Peyer's patch (tissue), 4 donors: ENCODE data around the gene CUL2. TPM values are rescaled to one million over a fixed set of nuclear protein-coding genes. Genes with fewer than 3 reads are reported as not detected.
"Not testable (repeated sequence)": the region's sequence is repeated elsewhere in the genome, so short reads cannot be mapped to it uniquely, and the experiment has no call there.

Source experiments
- DNase-seq, 3 donors: peaks; one replicate each; pipeline ENCODE4 v3.0.0-alpha.2; 2017 to 2019
- H3K27ac ChIP-seq, 4 donors: fragments of 200-600 bp; sonication (generic); one replicate each; pipeline ENCODE4 v1.5.1; 2016 to 2019
- H3K27me3 ChIP-seq, 2 donors: fragments of 200-600 bp; sonication (generic); one replicate each; pipeline ENCODE4 v1.5.1; 2019
- H3K36me3 ChIP-seq, 3 donors: fragments of 200-600 bp; sonication (generic); one replicate each; pipeline ENCODE4 v1.5.1; 2016 to 2019
- H3K4me1 ChIP-seq, 4 donors: fragments of 200-600 bp; sonication (generic); one replicate each; pipeline ENCODE4 v1.5.1; 2016 to 2019
- H3K4me3 ChIP-seq, 4 donors: fragments of 200-600 bp; sonication (generic); 1 replicate in 3 of 4; 2 replicates in 1 of 4; pipeline ENCODE4 v1.5.1; 2016 to 2019; ENCODE audit warnings: mild to moderate bottlenecking in 1 of 4
- H3K9me3 ChIP-seq, 4 donors: fragments of 200-600 bp; sonication (generic); one replicate each; pipeline ENCODE4 v1.5.1; 2016 to 2019; ENCODE audit warnings: mild to moderate bottlenecking in 1 of 4
- POLR2A ChIP-seq, 2 donors: fragments of 450-650 bp; IDR thresholded peaks; one replicate each; pipeline ENCODE4 v1.5.1; 2017; ENCODE audit warnings: antibody characterized with exemption in 2 of 2, mild to moderate bottlenecking in 2 of 2, moderate library complexity in 2 of 2
- total RNA-seq, 4 donors: library from RNA; depleted of rRNA; stranded (reverse); fragments of >200 nt; gene quantifications; one replicate each; pipeline ENCODE4 v1.1.0, GENCODE V29; 2016
- TF ChIP-seq, protein P1 (sequence below), 6 experiments: fragments of 450-650 bp in 4 of 6; fragments of 200-600 bp in 2 of 6; sonication (generic) in 1 of 6; IDR thresholded peaks; one replicate each; pipeline ENCODE4 v1.5.1; 2017 to 2019; ENCODE audit warnings: antibody characterized with exemption in 6 of 6, mild to moderate bottlenecking in 3 of 6, moderate library complexity in 1 of 6

CUL2 gene
- total RNA-seq, 4 donors from 2014 or later = 13.8 to 21.6 (median 17.7) TPM

DNA sequence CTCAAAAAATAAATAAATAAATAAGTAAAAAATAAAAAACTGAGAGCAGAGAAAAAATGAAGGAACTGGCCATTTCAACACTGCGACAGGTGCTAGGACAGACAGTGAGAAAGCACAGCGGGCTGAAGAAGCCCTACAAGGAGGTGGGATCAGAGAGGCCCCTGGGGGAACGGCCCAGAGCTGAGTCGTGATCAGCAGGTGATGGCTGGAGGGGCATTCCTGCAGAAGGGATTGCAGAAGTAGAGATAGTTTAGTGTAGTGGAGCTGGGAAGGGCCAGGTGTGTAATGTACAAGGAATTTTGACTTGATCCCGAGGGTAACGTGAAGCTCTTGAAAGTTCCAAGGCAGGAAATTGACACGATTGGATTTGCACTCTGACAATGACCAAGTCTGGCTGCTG, 112.1 kb downstream of the CUL2 start:
- TF ChIP-seq, protein P1, sequence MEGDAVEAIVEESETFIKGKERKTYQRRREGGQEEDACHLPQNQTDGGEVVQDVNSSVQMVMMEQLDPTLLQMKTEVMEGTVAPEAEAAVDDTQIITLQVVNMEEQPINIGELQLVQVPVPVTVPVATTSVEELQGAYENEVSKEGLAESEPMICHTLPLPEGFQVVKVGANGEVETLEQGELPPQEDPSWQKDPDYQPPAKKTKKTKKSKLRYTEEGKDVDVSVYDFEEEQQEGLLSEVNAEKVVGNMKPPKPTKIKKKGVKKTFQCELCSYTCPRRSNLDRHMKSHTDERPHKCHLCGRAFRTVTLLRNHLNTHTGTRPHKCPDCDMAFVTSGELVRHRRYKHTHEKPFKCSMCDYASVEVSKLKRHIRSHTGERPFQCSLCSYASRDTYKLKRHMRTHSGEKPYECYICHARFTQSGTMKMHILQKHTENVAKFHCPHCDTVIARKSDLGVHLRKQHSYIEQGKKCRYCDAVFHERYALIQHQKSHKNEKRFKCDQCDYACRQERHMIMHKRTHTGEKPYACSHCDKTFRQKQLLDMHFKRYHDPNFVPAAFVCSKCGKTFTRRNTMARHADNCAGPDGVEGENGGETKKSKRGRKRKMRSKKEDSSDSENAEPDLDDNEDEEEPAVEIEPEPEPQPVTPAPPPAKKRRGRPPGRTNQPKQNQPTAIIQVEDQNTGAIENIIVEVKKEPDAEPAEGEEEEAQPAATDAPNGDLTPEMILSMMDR (IDR thresholded peaks at IDR 0.05) = no peak
- no peak for TF ChIP-seq POLR2A (IDR thresholded peaks at IDR 0.05)

GRCh38 chr10:34976380-34976910, 113.7 kb downstream of the CUL2 start:
- H3K9me3 ChIP-seq, H3K27ac ChIP-seq, H3K27me3 ChIP-seq, H3K36me3 ChIP-seq, H3K4me3 ChIP-seq, H3K4me1 ChIP-seq, DNase-seq: not testable (repeated sequence)

More for the DNA sequence above, 112.1 kb downstream of the CUL2 start:
- Histone ChIP-seq H3K27ac (no peak overlapping the region), H3K27me3 (no peaks in the 10 kb centered on the region), H3K4me3 (no peak overlapping the region), H3K36me3 (no peaks in the 10 kb centered on the region), H3K4me1 (no peaks in the 10 kb centered on the region), H3K9me3 (no peaks in the 10 kb centered on the region)
- DNase-seq = peak in 1 of 3 donors; percentile 4

DNA sequence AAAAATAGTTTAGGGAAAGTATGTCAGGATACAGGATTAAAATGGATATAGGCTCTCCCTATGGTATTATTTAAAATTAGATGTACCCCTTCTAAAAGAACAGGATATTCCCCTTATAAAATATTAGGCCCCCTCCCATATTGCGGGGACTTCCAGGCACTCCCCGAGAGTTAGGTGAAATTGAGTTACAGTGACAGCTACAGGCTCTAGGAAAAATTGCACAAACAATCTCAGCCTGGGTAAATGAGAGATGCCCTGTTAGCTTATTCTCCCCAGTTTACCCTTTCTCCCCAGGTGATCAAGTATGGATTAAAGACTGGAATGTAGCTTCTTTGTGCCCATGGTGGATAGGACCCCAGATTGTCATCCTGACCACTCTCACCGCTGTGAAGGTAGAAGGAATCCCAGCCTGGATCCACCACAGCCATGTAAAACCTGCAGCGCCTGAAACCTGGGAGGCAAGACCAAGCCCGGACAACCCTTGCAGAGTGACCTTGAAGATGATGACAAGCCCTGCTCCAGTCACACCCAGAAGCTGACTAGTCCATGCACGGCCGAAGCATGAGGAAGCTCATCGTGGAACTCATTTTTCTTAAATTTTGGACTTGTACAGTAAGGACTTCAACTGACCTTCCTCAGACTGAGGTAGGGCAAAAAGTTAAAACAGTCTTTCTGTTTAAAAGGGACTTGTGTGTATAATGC, 115.6 kb downstream of the CUL2 start:
- H3K9me3 ChIP-seq, H3K36me3 ChIP-seq, H3K27me3 ChIP-seq, H3K27ac ChIP-seq, H3K4me1 ChIP-seq, H3K4me3 ChIP-seq, DNase-seq: not testable (repeated sequence)

DNA sequence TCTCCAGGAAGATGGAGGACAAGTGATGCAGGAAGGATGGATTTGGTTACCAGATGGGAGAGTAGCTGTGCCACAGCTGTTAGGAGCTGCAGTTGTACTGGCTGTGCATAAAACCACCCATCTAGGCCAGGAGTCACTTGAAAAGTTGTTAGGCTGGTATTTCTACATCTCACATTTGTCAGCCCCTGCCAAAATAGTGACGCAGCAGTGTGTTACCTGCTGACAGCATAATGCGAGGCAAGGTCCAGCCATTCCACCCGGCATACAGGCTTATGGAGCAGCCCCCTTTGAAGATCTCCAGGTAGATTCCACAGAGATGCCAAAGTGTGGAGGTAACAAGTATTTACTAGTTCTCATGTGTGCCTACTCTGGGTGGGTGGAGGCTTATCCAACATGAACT, 116.4 kb downstream of the CUL2 start:
- DNase-seq, H3K4me1 ChIP-seq, H3K27me3 ChIP-seq, H3K4me3 ChIP-seq, H3K9me3 ChIP-seq, H3K36me3 ChIP-seq, H3K27ac ChIP-seq: not testable (repeated sequence)

DNA sequence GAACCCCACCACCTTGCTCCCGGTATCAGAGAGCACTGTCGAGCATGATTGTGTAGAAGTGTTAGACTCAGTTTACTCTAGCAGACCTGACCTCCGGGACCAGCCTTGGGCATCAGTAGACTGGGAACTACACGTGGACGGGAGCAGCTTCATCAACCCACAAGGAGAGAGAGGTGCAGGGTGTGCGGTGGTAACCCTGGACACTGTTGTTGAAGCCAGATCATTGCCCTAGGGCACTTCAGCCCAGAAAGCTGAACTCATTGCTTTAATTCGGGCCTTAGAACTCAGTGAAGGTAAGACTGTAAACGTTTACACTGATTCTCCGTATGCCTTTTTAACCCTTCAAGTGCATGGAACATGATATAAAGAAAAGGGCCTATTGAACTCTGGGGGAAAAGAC, 117.0 kb downstream of the CUL2 start:
- not testable (repeated sequence) for H3K36me3 ChIP-seq, H3K9me3 ChIP-seq, H3K27me3 ChIP-seq, H3K4me1 ChIP-seq, H3K27ac ChIP-seq, H3K4me3 ChIP-seq, DNase-seq

- H3K27ac ChIP-seq, H3K4me1 ChIP-seq, H3K4me3 ChIP-seq, DNase-seq, H3K36me3 ChIP-seq, H3K9me3 ChIP-seq, H3K27me3 ChIP-seq: not testable (repeated sequence)
These were observed 117.5 kb downstream of the CUL2 start for GRCh38 chr10:34972591-34972990.

GRCh38 chr10:34971606-34972334, 118.4 kb downstream of the CUL2 start:
- H3K4me1 ChIP-seq, H3K9me3 ChIP-seq, H3K27me3 ChIP-seq, H3K4me3 ChIP-seq, DNase-seq, H3K27ac ChIP-seq, H3K36me3 ChIP-seq: not testable (repeated sequence)

DNA sequence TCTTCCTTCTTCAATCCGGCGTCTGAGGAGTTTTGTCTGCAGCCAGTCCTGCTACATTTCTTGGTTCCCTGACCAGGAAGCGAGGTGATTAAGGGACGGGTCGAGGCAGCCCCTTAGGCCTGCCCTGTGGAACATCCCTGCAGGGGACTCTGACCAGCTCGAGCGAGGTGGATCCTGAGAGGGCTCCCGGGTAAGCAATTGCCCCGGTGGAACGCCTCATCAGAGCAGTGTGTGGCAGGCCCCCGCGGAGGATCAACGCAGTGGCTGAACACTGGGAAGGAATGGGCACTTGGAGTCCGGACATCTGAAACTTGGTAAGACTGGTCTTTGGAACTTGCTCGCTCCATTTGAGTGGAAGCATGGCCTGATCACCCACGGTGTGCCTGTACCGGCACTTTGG, 121.0 kb downstream of the CUL2 start:
- TF ChIP-seq POLR2A (IDR thresholded peaks at IDR 0.05) = no peak
- TF ChIP-seq, protein P1 (IDR thresholded peaks at IDR 0.05) = no peak
- no peak overlapping the region for H3K4me3 ChIP-seq
- no peaks in the 10 kb centered on the region for H3K4me1 ChIP-seq
- no peaks in the 10 kb centered on the region for H3K27me3 ChIP-seq
- DNase-seq = no peak
- H3K9me3 ChIP-seq = no peaks in the 10 kb centered on the region
- no peaks in the 10 kb centered on the region for H3K36me3 ChIP-seq
- no peak overlapping the region for H3K27ac ChIP-seq
